Erythroblast (primary cell): ENCODE results near the gene ADGRA3.

Experiments used
- GATA1 ChIP-seq: IDR thresholded peaks from 2 replicates; pipeline ENCODE4 v1.6.1; 2011; ENCODE audit warnings: low read depth, mild to moderate bottlenecking, control low read depth, low read length, moderate library complexity
- POLR2A ChIP-seq: IDR thresholded peaks from 2 replicates; pipeline ENCODE4 v1.6.1; 2011; ENCODE audit warnings: mild to moderate bottlenecking, low read length

DNA sequence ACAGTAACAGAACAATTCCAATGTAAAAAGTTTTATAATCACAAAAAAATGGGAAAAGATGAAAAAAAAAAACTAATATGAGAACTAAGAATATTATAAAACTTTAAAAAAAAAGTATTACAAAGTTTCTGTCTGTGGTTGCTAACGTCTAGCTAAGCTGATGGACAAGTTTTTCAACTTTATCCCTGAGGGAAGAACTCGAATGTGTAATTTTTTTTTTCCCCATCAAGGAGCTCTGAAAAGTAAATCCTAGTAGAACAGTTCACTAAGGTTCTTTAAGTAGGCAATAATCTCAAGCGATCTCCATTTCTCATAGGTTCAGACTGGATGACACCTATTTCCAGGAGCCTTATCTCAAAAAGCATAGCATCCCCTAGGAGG, 14.2 kb downstream of the ADGRA3 start:
- TF ChIP-seq POLR2A, result no peak
- no peak for TF ChIP-seq GATA1
